Activated CD4-positive, alpha-beta T cell treated with anti-CD3 and anti-CD28 coated beads, Interleukin-2, amount 50 U/mL, for 24 hours (primary cell): Measurements from ENCODE around the gene CDK5R1.
"Not testable (repeated sequence)": the region's sequence is repeated elsewhere in the genome, so short reads cannot be mapped to it uniquely, and the experiment has no call there.

Experiments used
- DNase-seq, 2 donors: peaks; one replicate each; pipeline ENCODE4 v3.0.0-alpha.2; 2020; ENCODE audit warnings: low read depth in 1 of 2, low spot score in 1 of 2

The CDK5R1 gene

DNA sequence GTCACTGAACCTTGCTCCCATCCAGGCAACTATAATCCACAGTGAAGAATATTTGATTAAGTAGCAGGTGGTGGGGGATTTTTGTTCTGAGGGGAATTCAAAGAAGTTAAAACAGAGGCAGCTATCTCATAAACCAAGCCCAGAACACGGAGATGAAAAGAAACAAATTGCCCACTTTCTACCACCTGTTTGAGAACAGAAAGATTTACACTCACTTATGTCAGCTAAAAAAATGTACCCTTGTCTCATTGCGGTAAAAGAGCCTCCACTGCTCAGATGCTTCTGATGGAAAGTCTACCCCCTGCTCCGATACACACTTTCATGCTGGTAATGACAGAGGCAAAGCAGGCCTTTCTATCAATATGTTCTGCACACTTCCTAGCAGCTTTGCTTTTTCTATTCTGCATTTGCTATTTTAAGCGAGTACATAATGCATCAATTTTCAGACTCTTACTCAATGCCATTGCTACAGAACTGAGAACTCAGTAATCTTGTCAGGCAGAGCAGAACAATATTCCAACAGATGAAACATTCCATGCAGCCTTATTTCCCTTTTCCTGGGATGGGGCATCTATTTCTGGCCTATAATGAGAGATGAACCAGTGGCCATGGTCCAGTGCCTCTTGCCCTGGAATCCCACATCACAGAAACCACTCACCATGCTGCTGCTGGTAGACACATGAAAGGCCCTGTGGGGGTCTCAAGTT is 29.0 kb downstream of the CDK5R1 start:
- no peak for DNase-seq

DNA sequence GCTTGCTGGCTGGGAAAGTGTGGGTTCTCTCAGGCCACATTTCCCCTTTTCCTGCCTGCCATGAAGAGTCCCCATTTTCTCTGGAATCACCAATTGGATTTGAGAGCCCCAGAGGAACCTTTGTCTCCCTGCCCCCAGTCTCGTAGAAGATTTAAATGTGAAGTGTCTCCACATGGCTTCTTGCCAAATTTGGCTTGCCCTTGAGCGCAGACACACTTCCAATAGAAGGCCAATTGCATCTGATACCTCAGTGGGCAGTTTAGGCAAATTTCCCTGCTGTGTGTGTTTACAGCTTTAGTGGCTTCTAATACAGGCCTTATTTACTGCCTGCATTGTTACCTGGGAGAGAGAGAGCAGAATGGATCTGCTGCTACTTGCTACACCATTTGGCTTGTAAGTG is 29.7 kb downstream of the CDK5R1 start:
- no peak for DNase-seq

DNA sequence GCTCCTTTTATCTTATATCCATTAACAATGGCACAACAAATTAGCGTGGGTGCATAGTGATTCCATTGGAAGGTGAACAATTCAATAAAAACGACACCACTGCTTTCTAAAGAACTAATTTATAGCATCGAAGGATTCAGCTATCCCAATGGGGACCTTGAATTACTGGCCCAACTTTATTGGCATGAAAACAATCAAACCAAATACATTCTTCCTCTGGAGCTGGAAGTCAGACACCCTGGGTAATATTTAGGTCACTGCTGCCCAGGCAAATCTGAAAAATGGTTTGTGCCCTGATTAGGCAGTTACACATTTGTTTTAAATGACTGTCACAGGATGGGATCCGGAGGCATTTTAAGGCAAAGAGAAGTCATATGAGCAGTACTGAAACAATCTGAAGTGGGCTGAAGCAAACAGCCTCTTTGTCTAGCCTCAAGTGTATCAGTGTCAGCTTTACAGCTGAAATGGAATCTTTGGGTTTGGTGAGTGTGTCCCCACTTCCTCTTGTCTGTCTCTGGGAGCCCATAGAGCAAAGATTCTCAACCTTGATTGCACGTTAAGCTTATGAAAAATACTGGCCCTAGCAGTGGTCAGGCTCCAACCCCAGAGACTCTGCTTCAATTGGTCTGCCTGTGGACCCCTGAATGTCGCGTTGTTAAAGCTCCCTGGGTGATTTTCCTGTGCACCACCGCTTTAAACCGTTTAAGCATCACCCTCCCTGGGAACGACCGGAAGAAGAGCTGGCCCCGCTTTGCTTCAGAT is 30.3 kb downstream of the CDK5R1 start:
- no peak for DNase-seq

DNA sequence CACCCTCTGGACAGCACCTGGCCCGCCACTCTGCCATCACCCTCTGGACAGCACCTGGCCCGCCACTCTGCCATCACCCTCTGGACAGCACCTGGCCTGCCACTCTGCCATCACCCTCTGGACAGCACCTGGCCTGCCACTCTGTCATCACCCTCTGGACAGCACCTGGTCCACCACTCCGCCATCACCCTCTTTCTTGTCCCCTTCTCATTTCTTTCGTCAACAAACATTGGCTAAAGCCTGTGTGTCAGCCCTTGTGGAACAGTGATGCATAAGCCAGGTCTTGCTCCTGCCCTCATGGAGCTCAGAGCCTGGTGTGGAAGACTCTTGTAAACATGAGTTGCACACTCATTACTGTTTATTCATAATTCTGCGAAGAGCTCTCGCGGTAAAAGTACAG is 31.2 kb downstream of the CDK5R1 start:
- no peak for DNase-seq

DNA sequence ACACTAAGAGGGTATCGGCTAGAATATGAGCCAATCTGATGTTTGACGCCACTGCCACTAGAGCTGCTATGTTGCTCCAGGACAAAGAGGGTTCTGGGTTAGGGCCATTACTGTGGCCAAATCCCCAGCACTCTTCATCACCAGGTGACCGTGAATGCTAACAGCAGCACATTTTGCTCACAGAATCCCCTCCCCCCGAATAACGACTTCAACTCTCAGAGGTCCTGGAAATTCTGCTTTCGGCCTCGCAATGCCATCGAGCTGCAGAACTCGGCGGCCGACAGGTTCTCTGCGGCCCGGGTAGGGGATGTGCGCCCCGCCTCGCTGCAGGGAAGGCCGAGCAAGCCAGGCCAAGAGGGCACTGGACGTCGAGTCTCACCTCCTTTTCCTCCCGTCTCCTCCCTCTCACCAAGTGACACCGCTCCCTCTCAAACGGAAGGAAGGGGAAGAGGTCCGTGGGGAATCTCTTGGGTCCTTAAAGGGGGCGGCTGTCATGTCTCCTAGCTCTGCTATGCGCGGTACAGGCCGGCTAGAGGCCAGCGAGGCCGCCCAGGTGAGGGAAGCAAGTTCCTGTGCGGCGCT is 31.9 kb downstream of the CDK5R1 start:
- DNase-seq, result no peak

DNA sequence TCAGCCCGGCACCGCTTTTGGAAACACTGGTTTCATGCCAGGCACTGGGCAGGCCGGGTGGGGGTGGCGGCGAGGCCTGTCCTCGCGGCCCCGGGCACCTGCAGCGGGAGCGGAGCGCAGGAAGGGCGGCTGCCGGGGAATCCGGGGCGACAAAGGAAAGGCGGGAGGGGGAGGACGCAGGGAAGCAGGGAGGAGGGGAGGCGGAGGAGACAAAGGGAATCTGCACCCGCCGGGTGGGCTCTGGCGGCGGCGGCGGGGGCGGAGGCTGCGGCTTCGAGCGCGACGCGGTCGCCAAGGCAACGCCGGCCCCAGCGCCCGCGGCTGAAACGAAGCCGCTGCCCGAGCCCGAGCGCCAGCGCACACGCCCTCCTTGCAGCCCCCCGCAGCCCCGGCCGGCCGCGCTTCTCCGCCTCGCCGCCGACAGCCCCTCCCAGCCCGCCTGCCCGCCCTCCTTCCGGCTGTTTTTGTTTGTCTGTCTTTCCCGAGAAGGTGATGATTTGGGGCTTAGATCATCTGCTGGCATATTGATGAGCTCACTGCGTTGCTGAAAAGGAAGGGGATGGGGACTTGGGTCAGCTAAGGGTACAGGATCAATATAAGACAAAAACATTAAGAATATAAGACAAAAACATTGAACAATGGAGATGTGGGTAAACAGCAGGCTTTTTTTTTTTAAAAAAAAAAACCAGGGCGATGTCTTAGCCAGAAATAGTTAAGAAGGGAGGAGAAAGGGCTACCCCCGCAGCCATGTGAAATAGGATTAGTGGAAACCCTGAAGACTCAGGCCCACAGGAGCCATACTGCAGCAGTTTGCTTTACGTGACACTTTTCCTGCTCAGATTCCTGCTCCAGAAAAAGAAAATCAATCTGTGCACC is 32.7 kb downstream of the CDK5R1 start:
- no peak for DNase-seq

DNA sequence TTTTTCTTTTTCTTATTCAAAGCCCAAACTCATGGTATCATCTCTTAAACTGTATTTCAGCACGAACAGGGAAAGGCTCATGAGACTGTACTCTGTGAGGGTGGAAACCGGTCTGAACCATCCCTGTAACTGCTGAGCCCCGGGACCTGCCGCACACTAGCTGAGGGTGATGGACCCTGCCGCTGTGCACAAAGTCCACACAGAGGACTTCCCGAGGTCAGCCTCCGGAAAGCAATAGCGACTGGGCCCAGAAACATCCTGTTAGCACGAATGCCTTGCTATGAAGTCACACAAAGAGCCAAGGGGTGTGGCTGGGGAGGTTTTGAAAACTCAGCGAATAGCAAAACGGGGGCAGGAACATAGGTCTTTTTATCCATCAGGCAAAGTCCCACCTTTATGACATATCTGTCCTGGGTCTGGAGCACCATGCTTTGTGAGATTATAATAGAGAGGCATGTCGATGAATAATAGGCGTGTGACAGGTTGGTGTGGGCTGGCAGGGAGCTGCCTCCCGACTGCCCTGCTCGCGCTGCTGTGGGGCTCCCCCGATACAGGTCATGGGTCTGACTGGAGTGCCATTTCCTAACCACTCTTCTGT is 33.4 kb downstream of the CDK5R1 start:
- peak in 1 of 2 donors; percentile 47 for DNase-seq

DNA sequence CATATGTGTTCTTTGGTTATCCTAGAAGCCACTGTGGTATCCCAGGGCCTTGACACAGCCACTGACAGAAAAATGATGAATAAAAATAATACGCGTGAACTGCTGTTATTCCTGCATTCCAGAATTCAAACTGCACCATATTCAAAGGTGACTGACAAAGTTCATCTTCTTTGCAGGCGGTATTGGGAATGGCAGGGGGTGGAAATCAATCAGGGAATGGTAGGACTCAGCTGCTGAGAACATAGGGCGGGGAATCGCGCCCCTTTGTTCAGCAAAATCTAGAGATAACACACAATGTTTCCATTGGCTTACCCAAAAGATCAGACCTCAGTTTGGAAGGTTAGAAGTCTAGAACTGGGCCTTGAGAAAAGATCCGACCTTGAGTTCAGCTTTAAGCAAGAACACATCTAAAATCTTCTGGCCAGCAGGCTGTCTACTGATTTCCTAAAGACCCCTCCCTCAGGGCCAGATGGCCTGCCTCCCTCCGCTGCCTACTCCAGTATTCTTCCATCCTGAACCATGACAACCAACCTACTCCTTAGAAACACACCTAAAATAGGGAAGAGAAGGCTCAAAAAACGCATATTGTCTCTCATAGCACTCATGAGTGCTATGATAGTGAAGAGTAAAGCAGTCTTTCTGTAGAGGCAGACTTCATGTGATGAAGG is 34.1 kb downstream of the CDK5R1 start:
- DNase-seq, result no peak

DNA sequence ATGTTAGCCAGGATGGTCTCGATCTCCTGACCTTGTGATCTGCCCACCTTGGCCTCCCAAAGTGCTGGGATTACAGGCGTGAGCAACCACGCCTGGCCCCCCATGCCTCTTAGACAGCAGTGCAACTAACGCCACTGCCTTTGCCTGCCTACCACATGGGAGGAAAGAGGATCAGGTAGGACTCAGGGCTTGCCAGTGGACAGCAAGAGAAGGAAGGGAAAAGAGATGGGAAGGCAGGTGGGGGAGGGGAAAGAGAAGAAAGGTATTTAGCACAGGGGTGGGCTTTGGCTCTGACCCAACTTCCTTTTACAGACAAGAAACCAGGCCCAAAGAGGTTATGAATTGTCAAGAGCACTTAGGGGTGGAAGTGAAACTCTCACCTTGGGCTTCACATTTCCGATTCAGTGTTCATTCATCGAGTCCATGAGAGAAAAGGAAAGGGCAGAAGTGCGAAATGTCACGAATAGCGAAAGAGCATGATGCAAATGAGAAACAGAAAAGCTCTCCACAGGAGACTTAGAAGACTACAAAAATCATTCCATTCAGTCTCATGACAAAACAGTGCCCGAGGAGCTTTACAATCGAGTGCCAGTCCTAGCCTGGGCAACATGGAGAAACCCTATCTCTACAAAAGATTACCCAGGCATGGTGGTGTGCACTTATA is 36.4 kb downstream of the CDK5R1 start:
- DNase-seq, result peak in 1 of 2 donors; percentile 59

DNA sequence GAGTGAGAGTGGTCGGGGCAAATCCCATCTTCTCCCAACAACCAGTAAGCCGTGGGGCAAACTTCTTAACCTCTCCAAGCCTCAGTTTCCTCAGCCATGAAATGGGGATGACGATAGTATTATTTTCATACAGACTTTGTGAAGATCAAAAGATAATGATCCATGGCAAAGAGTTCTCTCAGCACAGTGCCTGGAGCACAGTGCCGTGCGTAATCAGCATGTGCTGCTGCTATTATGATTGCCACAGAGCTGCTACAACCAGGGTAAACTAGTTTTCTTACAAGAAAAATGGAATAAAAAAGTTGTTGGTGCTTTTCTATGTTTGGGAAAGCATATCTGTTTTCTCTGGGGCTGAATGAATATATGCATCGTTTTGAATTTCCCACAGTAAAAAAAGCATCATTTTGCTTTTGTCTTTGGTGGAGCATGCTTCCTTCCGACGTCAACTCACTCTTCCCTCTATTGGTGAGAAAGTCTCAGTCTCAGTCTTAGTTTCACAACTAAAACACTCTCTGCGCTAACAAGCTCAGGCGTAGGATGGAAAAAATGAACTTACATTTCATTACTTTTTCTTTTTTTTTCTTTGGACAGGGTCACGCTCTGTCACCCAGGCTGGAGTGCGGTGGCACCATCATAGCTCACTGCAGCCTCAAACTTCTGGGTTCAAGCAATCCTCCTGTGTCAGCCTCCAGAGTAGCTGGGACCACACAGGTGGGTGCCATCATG is 37.2 kb downstream of the CDK5R1 start:
- peak in 1 of 2 donors; percentile 39 for DNase-seq

DNA sequence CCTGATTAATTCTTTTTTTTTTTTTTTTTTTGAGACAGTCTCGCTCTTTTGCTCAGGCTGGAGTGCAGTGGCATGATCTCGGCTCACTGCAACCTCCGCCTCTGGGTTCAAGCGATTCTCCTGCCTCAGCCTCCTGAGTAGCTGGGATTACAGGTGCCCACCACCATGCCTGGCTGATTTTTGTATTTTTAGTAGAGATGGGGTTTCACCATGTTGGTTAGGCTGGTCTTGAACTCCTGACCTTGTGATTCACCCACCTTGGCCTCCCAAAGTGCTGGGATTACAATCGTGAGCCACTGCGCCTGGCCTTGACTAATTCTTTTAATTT is 37.7 kb downstream of the CDK5R1 start:
- not testable (repeated sequence) for DNase-seq

DNA sequence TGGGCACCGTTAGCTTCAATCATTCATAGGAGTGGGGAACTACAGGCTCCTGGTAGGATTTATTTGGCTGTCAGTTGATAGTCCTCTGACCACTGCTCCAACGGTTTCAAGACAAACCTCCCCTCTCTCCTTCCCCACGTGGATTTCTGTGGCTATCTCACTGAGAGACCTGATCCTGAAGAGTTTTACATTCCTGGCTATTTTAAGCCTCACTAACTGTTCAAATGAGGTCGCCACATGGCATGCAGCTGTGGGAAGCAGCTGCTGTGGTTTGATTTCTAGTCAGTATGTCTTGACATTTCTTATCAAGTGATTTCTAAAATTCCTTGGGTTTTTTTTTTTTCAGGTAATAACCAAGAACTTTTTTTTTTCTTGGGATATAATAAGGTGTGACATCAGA is 38.3 kb downstream of the CDK5R1 start:
- DNase-seq, result no peak

DNA sequence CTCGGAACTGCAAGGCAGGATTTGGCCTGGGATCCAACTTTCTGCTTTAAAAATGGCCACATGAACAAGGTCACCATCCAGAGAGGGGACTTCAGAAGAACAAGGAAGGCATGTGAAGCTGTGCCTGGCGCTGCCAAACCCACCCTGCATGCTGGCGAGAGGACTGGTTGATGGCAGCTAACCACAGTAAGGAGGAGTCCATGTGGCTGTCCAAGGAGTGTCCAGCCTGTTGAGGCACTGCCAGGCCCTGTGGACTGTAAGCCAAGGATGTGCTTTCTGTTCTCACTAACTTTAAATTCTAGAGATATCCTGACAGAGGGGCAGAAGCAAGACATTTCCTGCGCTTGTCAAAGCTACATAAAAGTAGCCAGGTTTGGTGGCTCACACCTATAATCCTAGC is 40.4 kb downstream of the CDK5R1 start:
- DNase-seq, result no peak

DNA sequence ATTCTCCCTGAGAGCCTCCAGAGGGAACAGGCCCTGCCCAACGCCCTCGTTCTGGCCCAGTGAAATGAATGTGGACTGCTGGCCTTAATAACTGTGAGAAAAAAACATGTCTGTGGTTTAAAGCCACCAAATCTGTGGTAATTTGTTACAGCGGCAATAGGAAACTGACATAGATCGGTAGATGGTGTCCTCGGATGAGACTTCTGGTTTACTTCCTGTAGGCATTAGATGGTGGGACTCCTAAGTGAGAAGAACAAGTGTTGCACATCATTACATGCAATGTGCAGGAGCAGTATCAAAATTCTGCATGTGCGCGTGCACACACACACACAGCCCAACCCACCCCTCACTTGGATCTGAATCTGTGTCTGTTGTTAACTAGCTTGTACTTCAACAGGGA is 42.0 kb downstream of the CDK5R1 start:
- no peak for DNase-seq

DNA sequence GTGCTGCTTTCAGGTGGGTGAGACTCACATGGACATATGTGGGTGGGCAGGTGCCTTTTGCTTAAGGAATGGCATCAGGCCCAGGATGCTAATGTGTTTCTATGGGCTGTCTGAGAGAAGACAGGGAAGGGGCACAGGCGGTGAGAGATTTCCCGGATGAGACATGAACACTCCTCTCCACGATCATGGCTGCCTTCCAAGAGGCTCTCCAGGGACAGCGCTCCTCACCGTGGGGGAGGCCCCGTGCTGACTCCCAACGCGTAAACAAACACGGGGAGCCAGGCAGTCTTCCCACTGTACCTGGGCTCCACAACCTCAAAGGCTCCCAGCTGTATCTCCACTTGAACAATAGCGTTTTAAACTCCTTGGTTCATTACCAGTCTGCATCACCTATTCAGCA is 42.8 kb downstream of the CDK5R1 start:
- DNase-seq, result no peak

DNA sequence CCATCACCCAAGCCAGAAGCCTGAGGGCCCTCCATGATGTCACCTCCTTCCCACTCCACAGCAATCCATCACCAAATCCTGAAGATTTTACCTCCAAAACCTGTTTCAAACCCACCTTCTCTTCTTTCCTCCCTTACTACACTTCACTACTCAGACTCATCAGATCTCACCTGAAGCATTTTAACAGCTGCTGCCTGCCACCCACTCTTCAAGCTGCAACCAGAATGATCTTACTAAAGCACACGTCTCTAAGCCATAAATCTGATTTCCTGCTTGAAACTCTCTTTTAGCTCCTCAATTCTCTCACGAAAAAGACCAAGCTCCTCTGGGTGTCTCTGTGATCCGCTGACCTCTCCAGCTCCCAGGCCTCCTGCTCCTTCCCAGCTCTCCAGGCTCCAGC is 46.5 kb downstream of the CDK5R1 start:
- no peak for DNase-seq

DNA sequence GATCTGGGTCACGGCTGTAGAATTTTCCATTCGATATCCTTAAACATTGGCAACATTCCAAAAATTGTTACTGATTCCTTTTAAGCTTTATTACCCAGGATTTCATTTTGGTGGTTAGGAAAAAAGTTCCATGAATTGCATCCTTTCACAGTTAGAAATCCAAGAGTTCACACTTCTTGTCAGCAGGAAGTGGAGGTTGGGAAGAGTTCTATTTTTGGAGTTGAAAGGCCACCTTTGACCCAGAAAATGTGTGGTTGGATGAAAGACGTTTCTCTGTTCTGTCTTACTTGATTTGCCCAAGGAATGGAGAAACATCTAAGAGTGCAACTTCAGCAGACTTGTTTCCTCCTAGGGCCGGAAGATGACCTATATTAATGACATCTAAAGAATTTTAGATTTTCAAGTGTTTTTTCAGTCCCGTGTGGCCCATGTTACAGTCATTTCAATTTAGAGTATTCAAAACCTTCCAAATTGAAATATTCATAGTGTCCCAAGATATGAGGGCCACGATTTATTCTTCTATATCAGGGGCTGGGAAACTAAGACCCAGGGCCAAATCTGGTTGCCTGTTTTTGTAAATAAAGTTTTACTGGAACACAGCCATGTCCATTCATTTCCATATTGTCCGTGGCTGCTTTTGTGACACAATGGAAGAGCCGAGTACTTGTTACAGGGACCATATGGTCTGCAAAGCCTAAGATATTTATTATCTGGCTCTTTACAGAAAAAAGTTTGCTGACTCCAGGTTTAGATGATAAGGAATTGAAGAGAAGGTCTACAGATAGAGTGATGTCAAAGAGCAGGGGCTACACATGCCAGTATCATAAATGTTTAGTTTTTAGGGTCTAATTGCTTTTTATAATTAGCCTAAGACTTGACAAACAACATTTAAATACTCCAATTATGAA is 50.2 kb downstream of the CDK5R1 start:
- DNase-seq, result no peak
